Ectodermal cell (in vitro differentiated cells): ENCODE measurements around the gene TRIM17.

ENCODE experiments used
- H3K27ac ChIP-seq: 2 replicates; pipeline ENCODE4 v1.7.0; 2013; ENCODE audit warnings: mild to moderate bottlenecking, low read depth, low read length; ENCODE audit not compliant: insufficient read depth, poor library complexity, severe bottlenecking
- H3K27me3 ChIP-seq: 2 replicates; pipeline ENCODE4 v1.7.0; 2013; ENCODE audit warnings: mild to moderate bottlenecking, low read length; ENCODE audit not compliant: insufficient read depth, control insufficient read depth, poor library complexity, severe bottlenecking
- H3K36me3 ChIP-seq: one replicate; pipeline ENCODE4 v1.7.0; 2013; ENCODE audit warnings: low read length; ENCODE audit not compliant: control insufficient read depth, insufficient read depth
- H3K4me1 ChIP-seq: one replicate; pipeline ENCODE4 v1.7.0; 2013; ENCODE audit warnings: low read length; ENCODE audit not compliant: control insufficient read depth, insufficient read depth
- H3K4me3 ChIP-seq: 2 replicates; pipeline ENCODE4 v1.7.0; 2013; ENCODE audit warnings: low read depth, low read length, control low read depth; ENCODE audit not compliant: insufficient read depth
- H3K9me3 ChIP-seq: 2 replicates; pipeline ENCODE4 v1.7.0; 2013; ENCODE audit warnings: mild to moderate bottlenecking, low read length, moderate library complexity; ENCODE audit not compliant: control insufficient read depth
- WGBS, 2 experiments: methylation state at CpG; one replicate each; pipeline ENCODE4 v1.1.7; 2013; ENCODE audit warnings: missing lambda C conversion rate in 2 of 2; 5-methylcytosine and 5-hydroxymethylcytosine counted together

The TRIM17 gene

GRCh38 chr1:228430243-228430642 is 13.6 kb upstream of the TRIM17 start:
- 93 to 96% methylated on average over 6 of the region's 6 CpGs for WGBS, 2 experiments
- Histone ChIP-seq H3K27ac (no peak overlapping the region), H3K4me3 (no peak overlapping the region)

DNA sequence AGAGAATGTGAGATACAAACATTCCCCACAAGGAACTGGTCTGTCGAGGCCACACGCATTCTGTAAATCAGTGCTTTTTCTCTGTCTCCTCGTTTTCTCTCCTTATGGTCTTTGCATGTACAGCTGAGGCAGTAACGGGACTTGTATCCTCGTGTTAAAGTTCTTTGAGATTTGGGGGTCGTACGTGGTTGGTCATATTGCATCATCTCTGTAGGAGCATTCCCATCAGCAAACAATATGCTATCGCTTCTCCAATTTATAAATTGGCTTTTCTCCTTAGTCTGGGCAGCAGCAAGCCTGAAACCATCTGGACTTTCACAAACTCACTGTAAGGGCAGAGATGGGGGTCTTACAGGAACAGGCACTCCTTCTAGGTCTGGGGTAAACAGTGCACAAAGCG is 13.0 kb upstream of the TRIM17 start:
- H3K27me3 ChIP-seq: peaks cover 3% of the 10 kb centered on the region
- no peaks in the 10 kb centered on the region for H3K4me1 ChIP-seq
- H3K36me3 ChIP-seq: no peaks in the 10 kb centered on the region
- H3K27ac ChIP-seq: no peak overlapping the region
- no peaks in the 10 kb centered on the region for H3K9me3 ChIP-seq
- H3K4me3 ChIP-seq: no peak overlapping the region
- WGBS, 2 experiments: 93 to 95% methylated on average over 9 of the region's 9 CpGs

More at GRCh38 chr1:228430243-228430642, 13.6 kb upstream of the TRIM17 start:
- no peaks in the 10 kb centered on the region for H3K9me3 ChIP-seq
- no peaks in the 10 kb centered on the region for H3K4me1 ChIP-seq
- H3K27me3 ChIP-seq: peaks cover 3% of the 10 kb centered on the region
- H3K36me3 ChIP-seq: no peaks in the 10 kb centered on the region

DNA sequence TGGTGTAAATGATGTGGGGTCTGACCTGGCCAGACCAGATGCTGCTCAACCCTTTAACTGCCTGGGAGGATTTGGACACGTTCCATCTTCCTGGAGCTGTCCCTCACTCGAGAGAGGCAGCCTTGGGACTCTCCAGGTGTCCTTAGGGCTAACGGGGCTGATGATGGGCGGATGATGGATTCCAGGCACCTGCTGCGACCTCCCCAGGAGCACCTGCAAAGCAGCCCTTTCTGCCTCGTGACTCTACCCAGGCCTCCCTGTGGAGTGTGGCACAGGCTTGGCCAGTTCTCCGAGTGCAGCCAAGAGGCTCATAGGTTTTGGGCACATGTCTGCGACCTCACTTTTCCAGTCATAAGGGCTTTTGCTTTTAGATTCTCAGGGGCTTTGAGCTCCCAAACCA is 12.3 kb upstream of the TRIM17 start:
- 81 to 90% methylated on average over 8 of the region's 8 CpGs for WGBS, 2 experiments
- Histone ChIP-seq H3K27ac (no peak overlapping the region), H3K27me3 (peaks cover 3% of the 10 kb centered on the region), H3K36me3 (no peaks in the 10 kb centered on the region), H3K9me3 (no peaks in the 10 kb centered on the region), H3K4me1 (no peaks in the 10 kb centered on the region), H3K4me3 (no peak overlapping the region)

- 65 to 73% methylated on average over 4 of the region's 4 CpGs for WGBS, 2 experiments
- Histone ChIP-seq H3K4me3 (no peak overlapping the region), H3K4me1 (no peaks in the 10 kb centered on the region), H3K9me3 (no peaks in the 10 kb centered on the region), H3K36me3 (no peaks in the 10 kb centered on the region), H3K27me3 (peaks cover 3% of the 10 kb centered on the region), H3K27ac (no peak overlapping the region)
Observed at GRCh38 chr1:228428412-228428811, 11.8 kb upstream of the TRIM17 start.

GRCh38 chr1:228426518-228427175 is 10.0 kb upstream of the TRIM17 start:
- no peak overlapping the region for H3K27ac ChIP-seq
- H3K4me1 ChIP-seq: no peaks in the 10 kb centered on the region
- no peaks in the 10 kb centered on the region for H3K36me3 ChIP-seq
- peaks cover 8% of the 10 kb centered on the region for H3K27me3 ChIP-seq
- no peak overlapping the region for H3K4me3 ChIP-seq
- no peaks in the 10 kb centered on the region for H3K9me3 ChIP-seq
- 74 to 85% methylated on average over 5 of the region's 5 CpGs for WGBS, 2 experiments

DNA sequence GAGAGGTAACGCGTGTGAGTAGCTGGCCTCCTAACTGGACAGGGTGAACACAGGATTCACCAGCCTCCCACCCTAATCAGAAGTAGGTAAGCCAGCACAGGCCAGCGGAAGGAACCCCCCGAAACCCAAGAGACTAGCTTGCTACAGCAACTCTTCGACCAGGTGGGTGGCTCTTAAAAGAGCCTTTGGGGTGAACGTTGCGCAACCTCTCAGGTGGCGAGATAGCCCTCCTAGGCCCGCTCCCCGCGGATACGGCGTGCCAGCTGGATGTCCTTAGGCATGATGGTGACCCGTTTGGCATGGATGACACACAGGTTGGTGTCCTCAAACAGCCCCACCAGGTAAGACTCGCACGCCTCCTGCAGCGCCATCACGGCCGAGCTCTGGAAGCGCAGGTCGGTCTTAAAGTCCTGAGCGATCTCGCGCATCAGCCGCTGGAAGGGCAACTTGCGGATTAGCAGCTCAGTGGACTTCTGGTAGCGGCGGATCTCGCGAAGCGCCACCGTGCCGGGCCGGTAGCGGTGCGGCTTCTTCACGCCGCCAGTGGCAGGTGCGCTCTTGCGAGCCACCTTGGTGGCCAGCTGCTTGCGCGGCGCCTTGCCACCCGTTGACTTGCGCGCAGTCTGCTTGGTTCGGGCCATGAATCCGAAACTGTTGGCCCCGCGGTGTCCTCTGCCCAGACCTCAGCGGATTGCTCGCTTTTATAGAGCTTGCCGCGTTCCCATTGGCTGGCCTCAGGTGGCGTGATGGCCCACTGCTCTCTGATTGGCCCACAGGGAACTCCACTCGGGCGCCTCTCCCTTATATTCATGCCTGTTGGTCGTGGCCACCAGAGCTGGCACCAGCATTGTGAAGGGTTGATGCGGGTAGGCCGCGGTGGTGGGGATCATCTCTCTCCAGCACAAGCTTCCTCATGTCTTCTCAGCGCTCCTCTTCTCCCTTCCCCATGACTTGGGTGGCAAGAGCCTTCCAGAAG is 8.3 kb upstream of the TRIM17 start:
- H3K4me3 ChIP-seq: no peak overlapping the region
- peaks cover 5% of the 10 kb centered on the region for H3K27me3 ChIP-seq
- 96 to 97% methylated on average over 62 of the region's 62 CpGs for WGBS, 2 experiments
- no peaks in the 10 kb centered on the region for H3K4me1 ChIP-seq
- H3K36me3 ChIP-seq: no peaks in the 10 kb centered on the region
- no peak overlapping the region for H3K27ac ChIP-seq
- H3K9me3 ChIP-seq: no peaks in the 10 kb centered on the region

DNA sequence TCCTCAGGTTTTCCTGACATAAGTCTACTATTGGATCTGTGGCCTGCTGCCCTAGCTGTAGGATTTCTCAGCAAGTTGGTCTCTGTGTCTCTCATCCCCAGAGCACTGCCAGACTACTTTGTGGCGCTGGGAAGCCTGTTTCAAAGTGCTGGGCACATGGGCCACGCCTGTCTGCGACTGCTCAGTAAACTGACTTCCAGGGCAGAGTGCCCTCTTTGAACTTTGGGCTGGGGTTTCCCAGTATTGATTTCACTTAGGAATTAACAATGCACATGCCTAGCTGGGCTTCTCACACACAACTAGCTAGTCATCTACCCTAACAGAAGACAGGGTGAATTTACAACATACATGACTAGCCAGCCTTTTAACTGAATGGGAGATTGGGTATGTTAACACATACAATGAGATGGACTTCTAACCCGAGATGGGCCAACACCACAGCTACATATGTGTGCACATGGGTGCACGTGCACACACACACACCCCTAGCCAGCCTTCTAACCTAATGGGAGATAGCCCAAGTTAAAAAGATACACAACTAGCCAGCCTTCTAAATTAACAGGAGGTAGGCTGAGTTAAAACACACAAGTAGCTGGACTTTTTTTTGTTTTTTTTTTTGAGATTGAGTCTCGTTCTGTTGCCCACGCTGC is 6.9 kb upstream of the TRIM17 start:
- H3K27me3 ChIP-seq: peaks cover 11% of the 10 kb centered on the region
- WGBS, 2 experiments: 90% methylated on average over 7 of the region's 7 CpGs
- no peak overlapping the region for H3K4me3 ChIP-seq
- H3K36me3 ChIP-seq: no peaks in the 10 kb centered on the region
- H3K9me3 ChIP-seq: no peaks in the 10 kb centered on the region
- no peaks in the 10 kb centered on the region for H3K4me1 ChIP-seq
- H3K27ac ChIP-seq: no peak overlapping the region

GRCh38 chr1:228420968-228421826 is 4.5 kb upstream of the TRIM17 start:
- 89 to 92% methylated on average over 7 of the region's 7 CpGs for WGBS, 2 experiments
- Histone ChIP-seq H3K36me3 (no peaks in the 10 kb centered on the region), H3K27me3 (peaks cover 28% of the 10 kb centered on the region), H3K4me3 (no peak overlapping the region), H3K27ac (no peak overlapping the region), H3K9me3 (no peaks in the 10 kb centered on the region), H3K4me1 (no peaks in the 10 kb centered on the region)

GRCh38 chr1:228417483-228418203 is 982 bp upstream of the TRIM17 start:
- WGBS, 2 experiments: 93 to 94% methylated on average over 7 of the region's 7 CpGs
- H3K4me1 ChIP-seq: peaks cover 9% of the 10 kb centered on the region
- H3K36me3 ChIP-seq: peaks cover 4% of the 10 kb centered on the region
- no peak overlapping the region for H3K4me3 ChIP-seq
- no peak overlapping the region for H3K27ac ChIP-seq
- no peaks in the 10 kb centered on the region for H3K9me3 ChIP-seq
- H3K27me3 ChIP-seq: peaks cover 38% of the 10 kb centered on the region
